Stimulated activated CD8-positive, alpha-beta memory T cell treated with anti-CD3 and anti-CD28 coated beads, Interleukin-4, amount 100 ng/mL, for 4 hours (primary cell): ENCODE results near the gene JAKMIP1.
"Not testable (repeated sequence)": the region's sequence is repeated elsewhere in the genome, so short reads cannot be mapped to it uniquely, and the experiment has no call there.

Experiments
- DNase-seq, 2 donors: peaks; one replicate each; pipeline ENCODE4 v3.0.0-alpha.2; 2020; ENCODE audit warnings: low read depth in 2 of 2, low spot score in 1 of 2

Gene JAKMIP1

DNA sequence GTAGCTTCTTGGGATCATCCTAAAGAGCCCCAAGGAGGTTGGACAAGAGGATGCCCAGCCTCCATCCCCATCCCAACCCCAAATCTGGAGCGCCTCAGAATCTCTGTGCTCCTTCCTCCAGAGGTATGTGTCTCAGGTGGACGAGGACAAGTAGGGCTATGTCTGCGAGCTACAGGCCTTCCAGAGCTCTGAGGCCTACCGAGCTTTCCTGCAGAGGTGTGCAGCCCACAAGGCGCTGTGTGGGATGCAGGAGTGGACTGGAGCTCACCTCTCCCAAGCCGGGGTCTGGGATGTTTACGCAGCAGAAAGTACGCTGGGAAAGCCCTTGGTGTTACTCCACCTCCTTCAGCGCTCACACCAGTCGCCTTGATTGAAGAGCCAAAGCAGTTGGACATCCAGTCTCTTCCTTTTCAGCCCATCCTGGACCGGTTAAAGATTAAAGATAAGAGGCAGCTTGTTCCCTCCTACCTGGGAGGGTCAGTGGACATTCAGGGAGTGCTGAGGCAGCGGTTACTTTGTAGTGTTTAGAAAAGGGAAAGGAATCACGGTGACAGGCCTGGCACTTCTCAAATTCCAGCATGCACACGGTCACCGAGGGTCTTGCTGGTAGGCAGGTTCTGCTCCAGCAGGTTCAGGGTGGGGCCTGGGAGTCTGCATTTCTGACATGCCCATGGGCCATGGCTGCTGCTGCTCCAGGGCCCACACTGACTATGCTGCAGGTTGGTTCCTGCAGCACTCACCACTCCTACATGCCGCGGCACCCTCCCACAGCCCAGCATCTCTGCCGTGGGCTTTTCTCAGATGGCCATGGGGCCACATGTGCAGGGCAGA is 29.5 kb upstream of the JAKMIP1 start:
- DNase-seq: no peak

DNA sequence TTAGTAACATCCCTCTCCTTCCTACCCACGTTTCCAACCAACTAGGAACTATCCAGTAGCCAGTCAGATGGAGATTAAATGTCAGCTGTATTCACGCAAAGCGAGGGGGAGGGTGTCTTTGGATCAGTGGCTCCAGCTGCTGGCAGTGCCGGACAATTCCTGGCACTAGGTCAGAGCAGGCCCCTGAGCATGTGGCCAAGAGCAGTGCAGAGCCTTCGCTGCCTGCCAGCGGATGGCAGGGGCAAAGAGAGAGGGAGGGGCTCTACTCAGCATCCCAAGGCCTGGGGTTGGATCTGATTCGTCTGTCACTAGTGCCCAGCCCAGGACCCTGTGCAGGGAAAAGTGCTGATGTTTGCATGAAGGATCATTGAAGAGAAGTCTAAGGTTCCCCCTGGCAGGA is 28.7 kb upstream of the JAKMIP1 start:
- no peak for DNase-seq

DNA sequence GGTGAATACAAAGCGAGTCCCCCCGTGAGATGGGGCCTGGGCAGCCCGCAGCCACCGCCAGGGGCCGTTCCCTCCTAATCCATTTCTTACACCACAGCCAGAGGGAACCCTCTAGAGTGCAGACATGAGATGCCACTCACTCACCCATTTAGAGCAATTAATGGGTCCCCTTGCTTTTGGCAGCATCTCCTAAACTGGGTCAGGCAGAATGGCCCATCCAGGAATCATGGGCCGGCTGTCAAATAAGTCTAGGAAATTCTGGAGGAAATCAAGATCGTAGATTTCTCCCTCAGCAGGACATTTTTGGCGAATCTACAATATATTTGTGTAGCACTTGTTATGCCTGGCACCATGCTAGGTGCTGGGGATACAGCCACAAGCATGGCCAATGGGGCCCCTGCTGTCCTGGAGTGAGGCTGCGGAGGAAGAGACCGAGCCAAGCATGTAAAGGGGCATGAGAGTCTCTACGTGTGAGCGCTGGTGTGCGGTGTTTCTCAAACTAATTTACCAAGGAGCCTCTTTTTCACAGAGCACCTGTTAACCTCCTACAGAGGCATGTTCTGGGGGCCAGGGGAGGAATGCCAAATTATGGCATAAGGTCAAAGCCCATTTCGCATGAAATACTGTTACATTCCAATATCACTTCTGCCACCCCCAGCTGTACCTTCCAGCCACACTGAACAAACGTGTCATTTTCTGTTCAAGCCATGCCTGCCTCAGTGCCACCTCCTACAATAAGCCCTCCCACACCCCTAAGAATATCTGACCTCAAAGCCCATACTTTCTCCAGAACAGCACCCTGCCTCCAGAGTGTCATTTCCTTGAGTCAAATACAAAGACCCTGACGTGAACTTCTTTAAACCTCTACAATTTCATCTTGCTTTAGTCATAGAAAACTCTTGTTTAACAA is 28.1 kb upstream of the JAKMIP1 start:
- no peak for DNase-seq

DNA sequence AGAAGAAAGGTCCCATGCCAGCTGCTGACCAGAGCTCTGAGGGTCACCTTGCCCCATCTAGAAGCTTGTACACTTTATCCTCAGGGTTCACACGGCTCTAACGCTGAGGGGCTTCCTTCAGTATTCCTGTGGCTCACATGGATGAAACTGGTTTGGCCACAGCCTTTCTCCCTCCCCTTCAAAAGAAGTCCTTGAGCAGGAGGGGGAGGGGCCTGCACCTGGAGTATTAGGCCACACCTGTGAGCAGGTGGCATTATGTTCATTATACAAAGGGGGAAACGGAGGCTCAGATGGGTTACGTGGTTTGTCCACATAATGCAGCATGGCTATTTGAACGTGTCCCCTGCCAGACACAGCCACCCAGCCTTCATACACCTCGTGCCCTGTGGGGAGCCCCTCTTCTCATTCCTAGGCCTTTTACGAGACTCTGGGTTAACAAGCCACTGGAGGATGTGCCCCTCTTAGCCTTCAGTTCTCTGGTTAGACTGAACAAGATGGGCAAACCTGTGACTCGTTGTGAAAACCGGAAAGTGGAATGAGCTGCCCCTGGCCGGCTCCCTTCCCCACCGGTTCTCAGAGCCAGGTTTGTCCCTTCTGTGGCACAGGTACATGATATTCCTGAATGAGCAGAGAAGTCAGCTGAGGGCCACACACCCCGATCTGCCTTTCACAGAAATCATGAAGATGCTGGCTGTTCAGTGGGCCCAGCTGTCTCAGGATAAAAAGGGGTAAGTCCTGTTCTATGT is 27.2 kb upstream of the JAKMIP1 start:
- no peak for DNase-seq

DNA sequence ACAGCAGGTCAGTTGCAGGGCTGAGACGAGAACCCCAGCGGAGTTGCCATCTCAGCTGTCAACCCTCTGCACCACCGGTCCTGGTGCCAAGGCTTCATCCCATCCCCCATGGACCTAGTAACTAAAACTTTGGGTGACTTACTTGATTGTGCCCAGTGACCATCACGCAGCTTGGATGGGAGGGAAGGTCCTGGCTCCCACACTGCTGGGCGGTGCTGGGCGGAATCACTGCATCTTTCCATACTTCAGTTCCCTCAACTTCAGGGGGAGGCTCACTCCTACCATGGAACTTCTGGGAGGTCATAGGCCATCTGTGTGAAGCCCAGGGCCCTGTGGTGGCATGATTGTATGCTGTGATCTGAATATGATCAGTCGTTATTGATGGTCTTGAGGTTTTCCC is 26.2 kb upstream of the JAKMIP1 start:
- no peak for DNase-seq

DNA sequence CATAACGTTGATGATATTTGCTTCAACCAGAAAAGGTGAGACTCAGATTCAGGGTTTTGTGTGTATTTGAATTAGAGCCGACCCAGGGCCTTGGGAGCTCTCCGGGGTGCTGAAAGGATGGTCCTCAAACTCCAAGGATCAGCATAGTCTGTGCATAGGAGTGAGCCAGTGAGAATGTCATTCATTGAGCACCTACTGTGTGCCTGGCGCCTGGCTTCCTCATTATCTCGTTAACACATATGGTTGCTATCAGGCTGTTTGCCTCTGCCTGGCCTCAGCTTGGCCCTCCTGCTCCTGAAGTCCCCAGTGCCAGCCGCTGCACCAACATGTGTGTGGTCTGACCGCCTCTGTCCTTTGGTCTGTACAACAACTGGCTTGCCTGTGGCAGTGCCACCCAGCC is 25.1 kb upstream of the JAKMIP1 start:
- no peak for DNase-seq

DNA sequence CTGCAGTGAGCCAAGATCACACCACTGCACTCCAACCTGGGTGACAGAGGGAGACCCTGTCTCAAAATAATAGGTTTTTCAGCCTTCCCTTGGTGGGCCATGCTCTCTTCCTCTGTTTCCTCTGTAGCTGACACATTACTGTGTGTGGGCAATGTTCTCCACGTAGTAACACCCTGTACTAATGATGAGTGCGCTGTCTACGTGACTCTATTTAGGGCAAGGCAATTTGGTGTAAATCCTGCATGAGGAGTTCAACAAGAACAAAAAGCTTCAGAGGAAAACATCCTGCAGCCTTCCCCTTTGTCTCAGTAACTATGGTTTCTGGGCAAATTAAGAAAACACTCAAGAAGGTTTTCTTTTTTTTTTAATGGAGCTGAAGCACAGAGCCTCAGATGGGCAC is 24.4 kb upstream of the JAKMIP1 start:
- DNase-seq: no peak

DNA sequence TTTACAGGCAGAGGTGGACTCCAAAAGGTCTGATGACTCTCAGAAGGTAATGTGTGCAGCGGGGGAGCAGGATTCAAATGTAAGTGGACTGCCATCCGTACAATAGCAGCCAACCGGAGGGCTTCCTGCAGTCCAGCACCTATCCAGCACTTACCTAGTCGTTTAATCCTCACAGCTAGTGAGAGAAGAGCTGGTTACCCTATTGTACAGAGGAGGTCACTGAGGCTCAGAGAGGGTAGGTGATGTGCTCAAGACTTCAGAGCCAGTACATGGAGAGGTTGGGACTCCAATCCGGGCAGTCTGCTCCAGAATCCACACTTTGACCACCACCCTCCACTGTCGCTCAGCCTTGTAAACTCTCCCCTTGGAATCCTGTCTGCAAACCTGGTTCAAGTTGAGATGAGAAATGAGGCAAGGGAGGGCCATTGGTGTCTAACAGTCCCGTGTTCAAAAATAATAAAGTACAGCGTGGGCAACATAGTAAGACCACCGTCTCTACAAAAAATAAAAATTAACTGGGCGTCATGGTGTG is 22.5 kb upstream of the JAKMIP1 start:
- no peak for DNase-seq

DNA sequence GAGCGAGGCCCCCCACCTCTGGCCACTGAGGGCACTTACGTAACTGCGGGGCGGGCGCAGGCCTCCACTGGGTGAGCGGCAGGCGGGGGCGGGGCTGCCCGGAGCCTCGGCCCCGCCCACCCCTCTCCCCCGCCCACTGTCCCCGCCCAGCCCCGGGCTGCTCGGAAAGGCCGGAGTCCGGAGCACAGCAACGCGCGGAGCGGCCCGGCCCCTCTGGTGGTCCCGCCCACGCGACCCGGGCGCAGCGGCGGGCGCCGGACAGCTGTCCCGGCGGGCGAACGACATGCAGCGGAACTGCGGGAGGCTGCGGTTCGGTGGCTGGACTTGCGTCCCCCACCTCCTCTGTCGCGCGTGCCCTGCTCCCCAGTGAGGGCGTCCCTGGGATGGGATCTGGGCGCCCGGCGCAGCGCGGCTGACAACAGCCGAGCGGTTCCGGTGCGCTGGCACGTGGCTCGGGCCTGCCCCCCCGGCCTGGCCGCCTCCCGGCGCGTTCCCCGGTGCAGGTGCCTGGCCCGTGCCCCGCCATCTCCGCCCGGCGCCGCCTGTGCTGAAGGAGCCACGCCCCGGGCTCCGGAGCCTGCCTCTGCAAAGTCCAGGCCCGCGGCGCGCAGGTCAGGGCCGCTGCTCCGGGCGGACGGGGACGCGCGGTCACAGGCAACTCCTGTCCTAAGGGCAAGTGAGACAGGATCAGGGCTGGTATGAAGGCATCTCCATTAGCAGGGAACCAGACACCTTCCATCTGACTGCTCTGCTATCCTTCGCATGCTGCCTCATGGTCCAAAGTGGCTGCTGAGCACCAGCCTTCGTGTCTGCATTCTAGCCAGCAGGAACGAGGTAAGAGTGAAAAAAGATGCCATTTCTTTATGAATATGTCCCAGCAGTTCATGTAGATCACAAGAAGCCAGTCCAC is 21.8 kb upstream of the JAKMIP1 start:
- no peak for DNase-seq

DNA sequence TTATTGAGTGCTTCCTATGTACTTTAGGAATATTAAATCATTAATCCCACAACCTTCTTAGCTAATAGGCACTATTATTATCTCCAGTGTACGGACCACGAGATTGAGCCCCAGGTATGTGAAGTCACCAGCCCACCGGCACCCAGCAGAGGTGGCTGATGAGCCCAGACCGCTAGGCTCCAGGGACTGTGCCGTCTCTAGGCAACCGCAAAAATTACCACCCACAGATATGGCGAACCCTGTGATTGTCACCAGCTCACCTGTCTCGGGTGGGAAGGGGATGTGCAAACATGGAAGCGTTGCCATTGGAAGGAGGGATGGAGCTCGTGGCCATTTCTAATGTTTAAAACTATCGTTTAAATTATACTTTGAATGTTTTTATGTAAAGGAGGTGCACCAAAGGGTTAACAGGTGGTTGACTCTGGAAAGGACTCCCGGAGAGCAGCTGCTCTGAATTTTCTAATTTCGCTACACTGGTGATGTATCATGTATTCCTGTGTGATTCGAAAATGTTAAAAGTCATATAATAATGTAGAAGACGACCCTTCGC is 21.0 kb upstream of the JAKMIP1 start:
- no peak for DNase-seq

DNA sequence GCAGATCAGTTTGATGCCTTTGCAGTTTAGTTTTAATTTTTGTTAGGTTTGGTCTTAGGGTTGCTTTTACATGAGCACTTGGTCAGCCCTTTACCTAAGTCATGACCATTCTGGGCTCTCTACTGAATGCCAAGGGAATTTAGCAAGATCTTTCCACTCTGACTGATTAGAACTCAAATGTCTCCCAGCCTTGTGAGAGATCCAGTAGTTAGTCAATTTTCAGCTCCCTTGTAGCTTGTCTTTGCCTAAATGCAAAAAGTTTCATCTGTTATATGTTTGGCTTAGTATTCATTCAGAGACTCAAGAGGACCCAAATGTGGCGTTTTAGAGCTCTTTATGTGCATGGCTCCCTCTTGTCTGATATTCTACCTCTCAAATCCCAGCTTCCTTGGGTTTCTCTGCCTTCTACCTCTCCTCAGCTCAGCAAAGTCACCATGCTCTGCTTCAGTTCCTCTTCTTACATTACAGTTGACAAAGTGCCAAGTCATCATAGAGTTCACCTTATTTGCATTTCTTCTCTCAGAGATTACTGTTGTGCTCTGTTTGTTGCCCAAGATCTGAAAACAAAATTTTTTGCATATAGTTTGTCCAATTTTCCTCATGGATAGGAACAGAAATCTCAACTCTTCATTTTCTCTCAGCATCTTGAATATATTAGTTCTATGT is 17.5 kb upstream of the JAKMIP1 start:
- no peak for DNase-seq

DNA sequence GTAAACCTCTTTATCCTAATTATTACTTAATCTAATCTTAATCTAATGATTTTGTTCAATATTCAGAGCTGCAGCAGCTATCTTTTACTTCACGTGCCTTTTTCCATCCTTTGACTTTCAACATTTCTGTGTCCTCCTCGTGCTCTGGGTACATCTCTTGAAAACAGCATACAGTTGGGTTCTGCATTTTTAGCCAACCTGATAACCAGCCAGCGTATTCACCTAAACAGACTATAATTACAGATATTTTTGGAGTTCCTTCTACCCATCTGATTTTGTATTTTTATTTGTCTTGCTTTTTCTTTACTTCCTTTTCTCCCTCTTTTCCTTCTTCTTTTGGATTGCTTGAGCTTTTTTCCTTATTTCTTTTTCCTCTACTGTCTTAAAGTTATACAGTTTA is 16.2 kb upstream of the JAKMIP1 start:
- no peak for DNase-seq

DNA sequence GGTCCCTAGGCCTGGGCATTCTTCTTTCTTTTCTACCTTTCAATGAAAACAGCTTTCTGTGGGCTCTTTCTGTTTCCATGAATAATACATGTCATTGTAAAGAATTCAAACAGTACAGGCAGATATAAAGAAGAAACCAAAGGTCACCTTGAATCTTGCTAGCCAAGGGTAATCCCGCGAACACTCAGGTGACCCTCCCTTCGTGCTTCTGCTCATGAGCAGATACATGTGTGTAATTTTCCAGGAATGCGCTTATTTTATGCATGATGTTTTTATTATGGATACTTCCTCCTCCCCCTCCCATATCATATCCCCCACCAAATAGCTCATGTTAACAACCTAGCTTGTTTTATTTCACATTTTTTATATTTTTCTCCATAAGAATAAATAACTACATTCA is 9.6 kb upstream of the JAKMIP1 start:
- DNase-seq: no peak

DNA sequence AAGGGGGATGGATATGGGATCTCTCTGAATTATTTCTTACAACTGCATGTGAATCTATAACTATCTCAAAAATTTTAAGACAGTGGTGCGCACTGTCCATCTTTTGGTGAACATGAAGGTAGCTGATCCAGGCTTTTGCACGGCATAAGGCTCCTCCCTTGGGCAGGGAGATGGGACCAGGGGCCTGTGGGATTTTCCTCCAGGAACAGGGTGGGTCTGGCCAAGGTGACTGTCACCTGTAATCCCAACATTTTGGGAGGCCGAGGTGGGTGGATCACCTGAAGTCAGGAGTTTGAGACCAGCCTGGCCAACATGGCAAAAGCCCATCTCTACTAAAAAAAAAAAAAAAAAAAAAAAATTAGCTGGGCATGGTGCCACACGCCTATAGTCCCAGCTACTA is 8.9 kb upstream of the JAKMIP1 start:
- DNase-seq: not testable (repeated sequence)

DNA sequence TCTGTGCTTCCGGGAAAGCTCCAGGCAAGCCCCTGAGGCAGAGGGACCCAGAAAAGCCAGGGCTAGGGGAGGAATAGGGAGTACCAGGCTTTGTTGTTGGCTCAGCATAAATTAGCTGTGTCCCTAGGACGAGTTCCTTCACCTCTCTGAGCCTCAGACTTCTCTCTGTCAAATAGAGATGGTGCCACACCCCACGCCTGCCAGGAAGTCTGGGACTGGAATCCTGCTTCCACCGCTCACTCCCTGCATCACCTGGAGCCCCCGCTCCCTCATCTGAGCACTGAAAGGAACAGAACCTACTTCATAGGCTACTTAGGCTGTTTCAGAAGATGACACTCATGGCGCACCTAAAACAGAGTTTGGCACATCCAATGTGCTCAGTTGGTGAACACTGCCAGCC is 8.1 kb upstream of the JAKMIP1 start:
- DNase-seq: no peak

DNA sequence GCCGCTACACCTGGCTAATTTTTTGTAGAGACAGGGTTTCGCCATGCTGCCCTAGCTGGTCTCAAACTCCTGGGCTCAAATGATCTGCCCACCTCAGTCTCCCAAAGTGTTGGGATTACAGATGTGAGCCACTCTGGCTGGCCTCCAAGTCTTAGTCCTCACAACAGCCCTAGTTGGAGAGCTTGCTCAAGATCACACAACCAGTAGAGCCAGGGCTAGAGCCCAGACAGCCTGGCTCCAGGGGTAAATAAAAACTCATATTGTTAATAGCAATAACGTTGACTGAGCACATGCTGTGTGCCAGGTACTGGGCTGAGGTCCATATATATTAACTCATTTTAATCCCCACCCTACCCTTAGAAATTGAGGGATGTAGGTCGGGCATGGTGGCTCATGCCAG is 7.3 kb upstream of the JAKMIP1 start:
- DNase-seq: no peak

DNA sequence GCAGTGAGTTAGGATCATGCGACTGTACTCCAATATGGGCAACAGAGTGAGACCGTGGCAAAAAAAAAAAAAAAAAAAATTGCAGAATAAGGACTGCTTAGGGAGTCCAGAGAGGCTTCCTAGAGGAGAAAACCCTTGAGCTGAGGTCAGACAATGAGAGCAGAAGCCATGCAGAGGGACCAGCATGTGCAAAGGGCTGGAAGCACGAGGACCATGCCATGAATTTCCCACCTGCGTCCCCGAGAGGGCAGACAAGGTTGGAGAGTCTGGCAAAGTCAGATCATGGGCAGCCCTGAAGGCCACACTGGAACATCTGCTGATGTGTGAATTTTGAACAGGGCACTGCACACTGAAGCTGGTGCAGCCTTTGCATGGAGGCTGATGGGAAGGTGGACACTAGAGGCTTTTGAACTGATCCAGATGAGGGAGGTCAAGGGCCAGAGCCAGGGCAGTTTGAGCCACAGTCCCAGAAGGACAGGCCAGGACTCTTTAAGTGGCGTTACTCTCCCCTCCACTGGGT is 6.5 kb upstream of the JAKMIP1 start:
- DNase-seq: no peak

DNA sequence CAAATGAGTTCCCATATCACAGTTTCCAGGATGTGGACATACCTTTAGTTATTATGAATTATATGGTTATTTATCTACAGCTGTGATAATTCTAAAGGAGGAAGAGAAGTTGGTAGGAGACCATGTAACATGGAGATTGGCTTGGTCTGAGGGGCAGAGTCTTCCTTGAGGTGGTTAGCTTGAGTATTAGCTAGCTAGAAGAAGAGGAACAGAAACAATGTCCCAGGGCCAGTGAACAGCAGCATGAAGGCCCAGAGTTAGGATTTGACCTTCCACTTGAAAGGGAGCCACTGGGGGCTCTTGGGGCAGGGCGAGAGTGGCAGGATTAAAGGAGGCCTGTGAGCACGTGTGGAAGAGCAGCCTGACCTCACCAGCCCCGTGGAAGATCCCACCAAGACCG is 5.6 kb upstream of the JAKMIP1 start:
- DNase-seq: no peak

DNA sequence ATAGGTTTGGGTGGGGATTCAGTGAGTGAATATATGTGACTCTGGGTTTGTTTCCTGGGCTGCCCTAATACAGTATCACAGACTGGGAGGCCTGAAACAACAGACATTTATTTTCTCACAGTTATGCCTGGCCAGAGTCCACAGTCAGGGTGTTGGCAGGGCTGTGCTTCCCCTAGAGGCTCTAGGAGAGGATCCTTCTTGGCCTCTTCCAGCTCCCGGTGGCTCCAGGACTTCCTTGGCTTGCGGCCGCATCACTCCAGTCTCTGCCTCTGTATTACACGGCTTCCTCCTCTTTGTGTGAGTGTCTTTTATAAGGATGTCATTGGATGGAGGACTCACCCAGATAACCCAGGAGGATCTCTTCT is 5.2 kb upstream of the JAKMIP1 start:
- DNase-seq: no peak
